A549 (cell line): ENCODE measurements around the gene PORCN.

Experiments used
- E2F6 ChIP-seq: IDR thresholded peaks from 2 replicates; pipeline ENCODE4 v1.6.1; 2012; ENCODE audit warnings: low read depth, borderline replicate concordance
- HDAC2 ChIP-seq: fragments of 200-600 bp; sonication (generic); IDR thresholded peaks from 2 replicates; pipeline ENCODE4 v1.6.1; 2016
- MAZ ChIP-seq: fragments of 150-350 bp; IDR thresholded peaks from 2 replicates; pipeline ENCODE4 v1.6.1; 2014; ENCODE audit warnings: antibody characterized with exemption, low read depth, low read length, borderline replicate concordance
- RNF2 ChIP-seq: fragments of 200-600 bp; sonication (generic); IDR thresholded peaks from 2 replicates; pipeline ENCODE4 v1.6.1; 2016; ENCODE audit warnings: low read depth, mild to moderate bottlenecking, antibody characterized with exemption, moderate library complexity, borderline replicate concordance
- USF2 ChIP-seq: fragments of 450-650 bp; IDR thresholded peaks from 2 replicates; pipeline ENCODE4 v1.6.1; 2014; ENCODE audit warnings: antibody characterized with exemption
- TF ChIP-seq, protein P1 (sequence below): IDR thresholded peaks from 2 replicates; pipeline ENCODE4 v1.6.1; 2012
- TF ChIP-seq, protein P2 (sequence below): fragments of >200 bp; sonication (Bioruptor Twin); formaldehyde crosslinking; IDR thresholded peaks from 3 replicates; pipeline ENCODE4 v1.5.1; 2016

DNA sequence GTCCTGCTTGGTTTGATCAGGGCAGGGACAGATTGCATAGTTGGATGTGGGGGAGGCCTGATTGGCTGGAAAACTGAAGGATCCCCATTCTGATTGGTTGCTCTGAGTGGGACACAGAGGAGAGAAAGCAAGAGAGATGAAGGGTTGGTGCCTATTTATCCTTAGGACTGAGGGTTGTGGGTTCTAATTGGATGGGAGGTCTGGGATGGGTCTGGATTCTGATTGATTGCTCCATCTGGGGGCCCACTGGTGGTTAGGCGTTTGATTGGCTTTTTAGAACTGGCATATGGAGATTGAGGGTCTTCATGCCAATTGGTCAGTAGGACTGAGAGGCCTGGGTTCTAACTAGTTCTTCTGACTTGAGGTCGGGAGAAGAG lies 12.2 kb downstream of the PORCN start:
- TF ChIP-seq, protein P1, sequence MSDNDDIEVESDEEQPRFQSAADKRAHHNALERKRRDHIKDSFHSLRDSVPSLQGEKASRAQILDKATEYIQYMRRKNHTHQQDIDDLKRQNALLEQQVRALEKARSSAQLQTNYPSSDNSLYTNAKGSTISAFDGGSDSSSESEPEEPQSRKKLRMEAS = no peak
- TF ChIP-seq USF2 = no peak
- TF ChIP-seq, protein P2, sequence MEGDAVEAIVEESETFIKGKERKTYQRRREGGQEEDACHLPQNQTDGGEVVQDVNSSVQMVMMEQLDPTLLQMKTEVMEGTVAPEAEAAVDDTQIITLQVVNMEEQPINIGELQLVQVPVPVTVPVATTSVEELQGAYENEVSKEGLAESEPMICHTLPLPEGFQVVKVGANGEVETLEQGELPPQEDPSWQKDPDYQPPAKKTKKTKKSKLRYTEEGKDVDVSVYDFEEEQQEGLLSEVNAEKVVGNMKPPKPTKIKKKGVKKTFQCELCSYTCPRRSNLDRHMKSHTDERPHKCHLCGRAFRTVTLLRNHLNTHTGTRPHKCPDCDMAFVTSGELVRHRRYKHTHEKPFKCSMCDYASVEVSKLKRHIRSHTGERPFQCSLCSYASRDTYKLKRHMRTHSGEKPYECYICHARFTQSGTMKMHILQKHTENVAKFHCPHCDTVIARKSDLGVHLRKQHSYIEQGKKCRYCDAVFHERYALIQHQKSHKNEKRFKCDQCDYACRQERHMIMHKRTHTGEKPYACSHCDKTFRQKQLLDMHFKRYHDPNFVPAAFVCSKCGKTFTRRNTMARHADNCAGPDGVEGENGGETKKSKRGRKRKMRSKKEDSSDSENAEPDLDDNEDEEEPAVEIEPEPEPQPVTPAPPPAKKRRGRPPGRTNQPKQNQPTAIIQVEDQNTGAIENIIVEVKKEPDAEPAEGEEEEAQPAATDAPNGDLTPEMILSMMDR = no peak
- no peak for TF ChIP-seq HDAC2
- TF ChIP-seq E2F6 = no peak
- TF ChIP-seq MAZ = no peak
- no peak for TF ChIP-seq RNF2
